Stimulated activated CD8-positive, alpha-beta memory T cell treated with anti-CD3 and anti-CD28 coated beads, Interleukin-4, amount 100 ng/mL, for 1 hour (primary cell): ENCODE measurements around the gene HDAC3.

Source experiments
- DNase-seq, 2 donors: peaks; one replicate each; pipeline ENCODE4 v3.0.0-alpha.2; 2020; ENCODE audit warnings: low read depth in 2 of 2, low spot score in 1 of 2

The HDAC3 gene

DNA sequence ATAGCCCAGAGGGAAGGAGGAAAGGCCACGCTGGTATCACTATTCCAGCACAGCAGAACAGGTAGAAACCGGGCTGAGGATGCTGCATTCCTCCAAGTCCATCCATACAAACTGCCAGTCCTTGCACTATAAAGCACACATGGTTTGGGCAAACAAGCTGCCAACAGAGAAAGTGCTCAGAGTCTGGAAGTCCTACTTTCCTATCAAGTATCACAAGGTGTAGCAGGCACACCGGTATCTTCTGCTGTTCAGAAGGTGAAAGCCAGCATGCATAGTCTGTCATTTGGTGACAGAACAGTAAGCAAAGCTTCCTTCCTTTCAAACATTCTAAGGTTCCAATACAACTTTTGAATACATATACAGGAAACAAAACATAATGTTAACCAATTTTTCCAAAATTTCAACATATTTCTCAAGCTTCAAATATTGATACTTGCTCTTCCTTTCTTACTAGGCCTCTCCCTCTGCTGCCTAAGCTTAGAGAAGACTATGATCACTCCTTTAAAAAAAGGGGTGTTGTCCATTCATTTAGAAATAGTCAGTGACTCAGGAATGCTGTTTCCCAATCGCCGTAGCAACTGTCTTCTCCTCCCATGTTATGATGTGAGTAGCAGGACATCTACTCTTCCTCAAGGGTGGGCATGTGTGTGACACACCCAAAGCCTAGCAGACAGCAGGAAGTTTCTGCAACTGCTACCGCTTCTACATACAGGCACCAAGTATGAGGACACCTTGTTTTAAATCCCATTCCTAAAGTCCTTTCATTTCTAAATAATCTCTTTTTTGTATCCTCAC is 32.5 kb downstream of the HDAC3 start:
- no peak for DNase-seq

DNA sequence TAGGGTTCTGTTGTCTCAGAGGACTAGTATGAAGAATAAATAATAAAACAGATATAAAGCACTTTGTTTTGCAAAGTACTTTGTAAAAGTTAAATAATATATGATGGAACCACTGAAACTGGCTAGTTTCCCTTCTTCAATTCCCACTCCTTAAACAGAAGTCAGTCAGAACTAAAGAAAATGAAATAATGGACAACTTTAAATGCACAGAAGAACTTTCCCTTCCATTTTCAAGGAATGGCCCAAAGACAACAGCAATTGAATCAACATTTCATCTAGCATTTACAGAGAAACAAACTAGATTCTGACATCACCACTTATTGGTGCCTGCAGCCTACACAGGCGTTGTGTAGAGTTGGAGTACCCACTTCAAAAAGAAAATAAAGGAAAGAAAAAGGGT is 34.0 kb downstream of the HDAC3 start:
- no peak for DNase-seq

DNA sequence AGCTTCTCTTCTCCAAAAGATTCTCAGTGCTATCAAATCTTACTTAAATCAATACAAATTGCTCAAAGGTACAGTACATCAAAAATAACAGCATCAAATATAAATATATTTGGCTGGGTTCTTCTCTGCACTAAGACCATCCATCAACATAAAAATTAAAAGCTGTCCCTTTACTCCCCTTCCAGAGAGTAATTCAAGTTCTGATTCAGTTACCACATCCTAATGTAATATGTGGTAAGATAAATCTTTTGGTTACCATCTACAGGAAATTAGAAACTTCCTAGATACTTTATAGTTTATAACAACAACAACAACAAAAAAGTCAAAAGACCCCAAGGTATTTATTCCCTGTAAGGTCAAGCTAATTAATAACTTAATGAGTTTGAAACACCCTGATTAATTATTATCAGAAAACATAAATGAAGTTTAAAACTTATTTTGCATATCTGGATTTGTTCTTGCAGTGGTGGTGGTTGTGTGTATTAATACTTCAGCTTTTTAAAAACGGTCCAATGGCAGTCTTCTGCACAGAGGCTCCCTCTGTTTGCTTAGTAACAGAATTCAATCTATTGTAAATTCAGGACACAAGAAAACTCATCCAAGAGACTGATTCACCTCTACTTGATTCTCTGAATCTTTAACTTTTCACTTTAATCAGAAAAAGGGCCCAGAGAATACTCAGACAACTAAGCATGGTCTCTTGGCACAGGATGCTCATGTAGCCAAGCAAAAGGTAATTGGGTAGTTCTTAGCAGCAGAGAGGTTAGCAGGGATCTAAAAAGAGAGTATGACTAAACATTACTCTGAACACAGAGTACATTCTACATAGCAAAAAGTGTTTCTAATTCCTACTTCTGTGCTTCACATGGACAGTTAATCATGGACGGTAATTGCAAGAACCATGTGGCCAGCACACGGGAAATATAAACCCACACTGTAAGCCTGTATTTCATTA is 38.0 kb downstream of the HDAC3 start:
- no peak for DNase-seq

DNA sequence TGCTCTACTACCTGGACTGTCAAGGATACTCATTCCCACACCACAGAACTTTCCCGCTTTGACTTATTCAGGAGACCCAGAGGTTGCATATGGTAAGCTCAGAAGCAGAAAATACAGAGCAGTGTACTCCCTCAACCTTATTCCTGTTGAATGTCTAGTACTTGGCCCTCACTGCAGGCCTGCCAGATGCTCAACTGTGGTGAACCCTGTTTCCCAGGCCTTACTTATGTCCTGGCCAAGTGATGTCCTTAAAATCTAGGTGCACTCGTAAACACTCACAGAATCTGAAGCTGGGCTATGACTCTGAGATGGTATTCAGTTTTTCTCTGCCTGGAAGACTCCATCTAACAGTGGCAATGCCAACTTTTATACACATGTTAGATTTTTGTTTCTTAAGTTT is 38.8 kb downstream of the HDAC3 start:
- no peak for DNase-seq

DNA sequence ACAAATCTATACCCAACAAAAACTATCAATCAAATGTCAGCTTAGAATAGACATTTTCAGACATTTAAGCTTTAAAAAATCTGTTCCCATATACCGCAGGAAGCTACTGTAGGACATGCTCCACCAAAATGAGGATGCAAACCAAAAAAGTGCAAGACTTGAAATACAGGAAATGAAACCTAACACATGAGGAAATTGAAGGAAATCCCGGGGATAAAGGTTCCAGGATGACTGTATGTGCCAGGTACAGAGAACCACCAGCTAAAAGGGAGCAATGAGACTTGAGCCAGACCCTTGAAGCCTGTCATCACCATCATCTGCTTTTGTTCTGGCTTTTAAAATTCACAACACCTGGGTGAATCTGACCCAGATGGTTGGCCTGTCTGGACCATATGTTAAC is 39.3 kb downstream of the HDAC3 start:
- no peak for DNase-seq

DNA sequence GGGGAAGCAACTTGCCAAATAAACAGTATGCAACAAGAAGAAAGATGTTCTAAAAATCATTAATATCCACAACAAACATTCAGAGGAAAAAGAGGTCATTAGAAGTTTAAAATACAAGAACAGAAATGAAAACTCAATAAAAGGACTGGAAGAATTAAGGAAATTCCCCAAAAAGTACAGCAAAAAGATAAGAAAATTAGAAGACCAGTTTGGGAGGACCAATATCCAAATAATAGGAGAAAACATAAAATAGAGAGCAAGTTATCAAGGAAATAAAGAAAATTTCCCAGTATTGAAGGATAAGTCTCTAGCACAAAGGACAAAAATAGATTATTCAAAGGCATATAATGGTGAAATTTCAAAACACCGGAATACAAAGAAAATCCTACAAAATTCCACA is 39.8 kb downstream of the HDAC3 start:
- DNase-seq, result no peak

DNA sequence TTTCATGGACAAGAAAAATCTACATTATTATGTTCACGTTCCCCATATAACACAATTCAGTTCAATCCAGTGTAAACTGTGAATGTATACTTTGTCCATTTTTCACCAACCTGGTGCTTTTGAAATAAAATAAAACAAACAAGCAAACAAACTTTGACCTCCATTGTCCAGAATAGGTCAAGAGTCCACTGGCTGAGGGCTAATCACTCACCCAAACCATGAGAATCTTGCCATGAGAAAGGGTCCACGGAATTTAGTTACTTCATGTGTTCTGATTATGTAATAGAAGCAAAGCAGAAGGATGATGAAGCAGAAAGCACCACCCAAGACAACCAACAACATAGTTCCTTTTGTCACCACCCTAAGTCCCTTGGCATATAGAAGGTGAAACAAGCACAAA is 46.5 kb downstream of the HDAC3 start:
- no peak for DNase-seq

DNA sequence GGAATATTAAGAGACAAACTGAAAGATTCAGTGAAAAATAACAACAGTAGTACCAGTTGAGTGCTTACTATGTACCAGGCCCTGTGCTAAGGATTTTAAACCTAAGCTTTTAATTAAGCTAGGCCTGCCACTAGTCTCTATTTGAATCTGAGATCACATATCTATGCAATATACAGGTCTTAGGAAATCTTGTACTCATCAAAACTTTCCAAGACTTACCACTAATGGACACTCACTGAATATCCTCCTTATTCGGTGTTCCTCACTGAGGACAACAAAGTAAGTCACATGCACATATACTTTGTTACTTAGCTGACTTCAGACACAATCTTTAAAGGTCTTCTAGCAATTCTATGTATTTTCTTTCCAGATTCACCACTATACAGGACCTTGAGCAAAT is 50.4 kb downstream of the HDAC3 start:
- DNase-seq, result no peak

DNA sequence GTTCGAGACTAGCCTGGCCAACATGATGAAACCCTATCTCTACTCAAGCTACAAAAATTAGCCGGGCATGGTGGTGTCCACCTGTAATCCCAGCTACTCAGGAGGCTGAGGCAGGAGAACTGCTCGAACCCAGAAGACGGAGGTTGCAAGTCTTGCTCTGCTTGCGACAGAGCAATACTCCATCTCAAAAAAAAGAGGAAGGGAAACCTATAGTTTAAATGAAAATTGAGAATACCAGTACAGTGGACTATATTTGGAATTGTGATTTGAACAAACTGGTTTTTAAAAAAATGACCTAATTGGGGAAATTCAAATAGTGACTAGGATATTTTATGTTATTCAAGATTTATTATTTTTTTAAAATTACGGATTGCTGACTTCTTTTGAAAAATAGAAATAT is 51.1 kb downstream of the HDAC3 start:
- DNase-seq, result no peak

DNA sequence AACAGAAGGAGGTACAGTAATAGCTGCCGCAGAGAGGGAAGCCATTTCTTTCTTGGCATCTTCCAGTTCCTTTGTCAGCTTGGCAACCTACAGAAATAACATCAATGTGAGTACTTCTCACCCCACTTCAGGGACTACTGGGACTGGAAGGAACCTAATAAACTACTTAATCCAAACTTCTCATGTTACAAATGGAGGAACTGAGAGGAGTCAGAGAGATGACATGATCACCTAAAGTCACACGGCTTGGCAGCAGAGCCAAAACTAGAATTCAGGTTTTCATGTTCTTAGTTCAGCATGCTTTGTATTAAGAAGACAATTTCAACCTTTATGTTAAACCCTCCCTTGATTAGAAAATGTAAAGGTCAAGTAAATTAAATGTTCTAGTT is 62.5 kb downstream of the HDAC3 start:
- no peak for DNase-seq

DNA sequence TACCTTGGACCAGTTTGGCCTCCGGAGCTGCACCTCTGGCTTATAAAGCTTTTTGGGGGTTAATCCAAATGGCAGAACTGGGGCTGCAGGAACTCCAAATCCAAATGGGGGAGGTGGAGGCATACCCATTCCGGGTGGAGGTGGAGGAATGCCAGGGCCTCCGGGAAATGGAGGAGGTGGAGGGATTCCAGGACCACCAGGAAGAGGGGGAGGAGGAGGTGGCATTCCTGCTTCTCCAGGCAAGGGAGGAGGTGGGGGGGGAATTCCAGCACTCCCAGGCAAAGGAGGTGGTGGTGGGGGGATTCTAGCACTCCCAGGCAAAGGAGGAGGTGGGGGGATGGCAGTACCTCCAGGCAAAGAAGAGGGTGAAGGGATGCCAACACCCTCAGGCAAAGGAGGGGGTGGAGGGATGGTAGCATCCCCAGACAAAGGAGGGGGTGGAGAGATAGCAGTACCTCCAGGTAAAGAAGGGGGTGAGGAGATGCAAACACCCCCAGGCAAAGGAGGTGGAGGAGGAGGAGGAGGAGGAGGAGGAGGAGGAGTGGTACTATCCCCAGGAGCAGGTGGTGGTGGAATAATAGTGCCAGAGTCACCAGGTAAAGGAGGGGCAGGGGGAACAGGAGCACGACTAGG is 63.0 kb downstream of the HDAC3 start:
- DNase-seq, result no peak
